ENCODE data around the gene OR13C9.

DNA sequence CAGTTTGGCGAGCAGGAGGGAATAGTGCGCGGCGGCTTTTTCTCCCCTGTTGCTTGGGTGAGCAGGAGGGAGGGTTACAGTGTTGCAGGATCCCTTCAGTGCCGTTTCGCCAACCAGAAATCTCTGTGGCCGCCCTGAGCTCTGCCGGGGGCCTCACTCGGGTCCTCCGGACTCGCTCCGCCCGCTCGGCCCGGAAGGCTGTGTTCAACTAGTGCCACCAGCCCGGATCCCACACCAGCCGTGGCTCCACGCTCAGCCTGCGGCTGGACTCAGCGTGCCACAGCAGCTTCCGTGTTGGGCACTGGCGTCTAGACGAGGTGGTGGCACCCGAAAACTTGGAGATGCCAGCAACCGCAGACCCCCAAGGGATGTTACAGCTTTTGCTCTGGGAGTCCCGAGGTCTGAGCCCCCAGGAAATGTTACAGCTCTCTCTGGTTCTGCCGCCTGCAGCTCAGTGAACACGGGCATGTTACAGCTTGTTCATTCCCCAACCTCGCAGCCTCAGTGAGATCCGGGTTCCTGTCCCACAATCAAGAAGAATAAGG lies 16.0 kb upstream of the OR13C9 start:
- TF ChIP-seq ZFX (IDR thresholded peaks at IDR 0.05; ENCODE audit: borderline replicate concordance): no peak
- TF ChIP-seq, protein P1, sequence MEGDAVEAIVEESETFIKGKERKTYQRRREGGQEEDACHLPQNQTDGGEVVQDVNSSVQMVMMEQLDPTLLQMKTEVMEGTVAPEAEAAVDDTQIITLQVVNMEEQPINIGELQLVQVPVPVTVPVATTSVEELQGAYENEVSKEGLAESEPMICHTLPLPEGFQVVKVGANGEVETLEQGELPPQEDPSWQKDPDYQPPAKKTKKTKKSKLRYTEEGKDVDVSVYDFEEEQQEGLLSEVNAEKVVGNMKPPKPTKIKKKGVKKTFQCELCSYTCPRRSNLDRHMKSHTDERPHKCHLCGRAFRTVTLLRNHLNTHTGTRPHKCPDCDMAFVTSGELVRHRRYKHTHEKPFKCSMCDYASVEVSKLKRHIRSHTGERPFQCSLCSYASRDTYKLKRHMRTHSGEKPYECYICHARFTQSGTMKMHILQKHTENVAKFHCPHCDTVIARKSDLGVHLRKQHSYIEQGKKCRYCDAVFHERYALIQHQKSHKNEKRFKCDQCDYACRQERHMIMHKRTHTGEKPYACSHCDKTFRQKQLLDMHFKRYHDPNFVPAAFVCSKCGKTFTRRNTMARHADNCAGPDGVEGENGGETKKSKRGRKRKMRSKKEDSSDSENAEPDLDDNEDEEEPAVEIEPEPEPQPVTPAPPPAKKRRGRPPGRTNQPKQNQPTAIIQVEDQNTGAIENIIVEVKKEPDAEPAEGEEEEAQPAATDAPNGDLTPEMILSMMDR (IDR thresholded peaks at IDR 0.05): no peak
